GM12801 (cell line): ENCODE measurements around the gene AFTPH.

ENCODE experiments used
- TF ChIP-seq, protein P1 (sequence below): IDR thresholded peaks from one replicate; pipeline ENCODE4 v1.5.1; 2011; ENCODE audit warnings: control low read depth; ENCODE audit not compliant: insufficient read length; ENCODE audit errors: extremely low read depth

AFTPH gene

GRCh38 chr2:64634345-64635267 is 110.5 kb downstream of the AFTPH start:
- TF ChIP-seq, protein P1, sequence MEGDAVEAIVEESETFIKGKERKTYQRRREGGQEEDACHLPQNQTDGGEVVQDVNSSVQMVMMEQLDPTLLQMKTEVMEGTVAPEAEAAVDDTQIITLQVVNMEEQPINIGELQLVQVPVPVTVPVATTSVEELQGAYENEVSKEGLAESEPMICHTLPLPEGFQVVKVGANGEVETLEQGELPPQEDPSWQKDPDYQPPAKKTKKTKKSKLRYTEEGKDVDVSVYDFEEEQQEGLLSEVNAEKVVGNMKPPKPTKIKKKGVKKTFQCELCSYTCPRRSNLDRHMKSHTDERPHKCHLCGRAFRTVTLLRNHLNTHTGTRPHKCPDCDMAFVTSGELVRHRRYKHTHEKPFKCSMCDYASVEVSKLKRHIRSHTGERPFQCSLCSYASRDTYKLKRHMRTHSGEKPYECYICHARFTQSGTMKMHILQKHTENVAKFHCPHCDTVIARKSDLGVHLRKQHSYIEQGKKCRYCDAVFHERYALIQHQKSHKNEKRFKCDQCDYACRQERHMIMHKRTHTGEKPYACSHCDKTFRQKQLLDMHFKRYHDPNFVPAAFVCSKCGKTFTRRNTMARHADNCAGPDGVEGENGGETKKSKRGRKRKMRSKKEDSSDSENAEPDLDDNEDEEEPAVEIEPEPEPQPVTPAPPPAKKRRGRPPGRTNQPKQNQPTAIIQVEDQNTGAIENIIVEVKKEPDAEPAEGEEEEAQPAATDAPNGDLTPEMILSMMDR: no peak

GRCh38 chr2:64635976-64636911 is 112.1 kb downstream of the AFTPH start:
- TF ChIP-seq, protein P1: no peak

- TF ChIP-seq, protein P1: no peak
Measured at GRCh38 chr2:64637000-64637635, 113.0 kb downstream of the AFTPH start.

- TF ChIP-seq, protein P1: no peak
Measured at GRCh38 chr2:64637931-64638330, 113.8 kb downstream of the AFTPH start.

DNA sequence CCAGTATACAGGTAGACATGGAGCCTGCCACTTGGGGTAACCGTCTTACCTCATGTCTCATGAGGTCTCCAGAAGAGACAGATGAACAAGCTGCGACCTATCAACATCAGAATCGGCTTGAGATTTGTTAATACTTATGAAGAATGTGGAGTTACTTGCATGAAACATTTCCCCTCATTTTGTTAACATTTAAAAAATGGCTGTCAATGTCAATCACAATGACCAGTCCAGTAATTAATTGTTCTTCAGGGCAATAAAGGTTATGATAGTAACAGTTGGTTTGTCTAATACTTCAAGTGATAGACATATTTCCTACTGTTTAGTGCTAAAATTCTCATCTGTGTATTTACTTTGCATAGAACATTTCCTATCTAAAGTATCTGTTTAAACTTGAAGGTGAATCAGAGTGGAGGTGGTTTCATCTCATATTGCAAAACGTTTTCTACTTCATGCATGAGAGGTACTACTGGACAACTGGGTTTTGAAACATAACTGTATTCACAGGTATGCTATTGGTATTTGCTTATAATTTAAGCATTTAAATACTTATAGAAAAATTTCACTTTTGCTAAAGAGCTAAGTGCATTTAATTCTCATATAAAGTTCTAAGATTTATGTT is 114.5 kb downstream of the AFTPH start:
- TF ChIP-seq, protein P1: no peak

DNA sequence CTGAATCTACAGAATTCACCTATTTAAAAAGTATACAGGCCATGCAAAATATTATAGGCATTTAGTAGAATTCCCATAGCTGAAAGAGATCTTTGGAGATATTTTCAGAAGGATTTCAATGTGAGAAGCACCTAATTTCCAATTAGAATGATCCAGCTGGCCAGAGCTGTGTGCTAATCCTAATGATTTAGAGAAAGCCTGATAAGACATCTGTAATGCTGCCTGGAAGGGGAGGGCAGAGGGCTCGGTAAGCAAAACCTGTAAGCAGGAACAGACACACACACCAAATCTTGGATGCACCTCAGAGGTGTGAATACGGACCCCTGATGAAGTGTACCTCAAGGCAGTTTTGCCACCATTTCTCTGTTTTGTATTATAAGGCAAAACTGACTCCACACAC is 115.6 kb downstream of the AFTPH start:
- TF ChIP-seq, protein P1: no peak
